ENCODE data around the gene SLN. TPM values are rescaled to one million over a fixed set of nuclear protein-coding genes. Genes with fewer than 3 reads are reported as not detected.

SLN gene
- total RNA-seq, 1 donor from 2014 or later, result not detected

DNA sequence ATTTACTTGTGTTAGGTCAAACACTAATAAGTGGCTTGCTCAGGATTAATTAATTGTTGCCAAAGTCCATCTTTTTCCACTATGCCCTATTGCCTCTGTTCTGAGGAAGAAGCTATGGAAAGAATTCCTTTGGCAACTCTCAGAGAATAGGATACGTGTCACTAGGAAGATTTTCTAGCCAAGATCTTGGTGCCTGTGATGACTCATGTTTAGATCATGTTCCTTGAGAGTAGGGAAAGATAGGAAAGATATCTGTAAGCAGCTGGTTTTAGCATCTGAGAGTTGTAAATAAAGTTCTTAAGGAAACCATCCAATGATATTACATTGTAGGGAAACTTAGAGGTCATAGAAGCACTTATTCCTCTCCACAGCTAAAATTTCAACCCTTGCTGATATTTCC lies 15.7 kb downstream of the SLN start:
- no peak overlapping the region for H3K27ac ChIP-seq

DNA sequence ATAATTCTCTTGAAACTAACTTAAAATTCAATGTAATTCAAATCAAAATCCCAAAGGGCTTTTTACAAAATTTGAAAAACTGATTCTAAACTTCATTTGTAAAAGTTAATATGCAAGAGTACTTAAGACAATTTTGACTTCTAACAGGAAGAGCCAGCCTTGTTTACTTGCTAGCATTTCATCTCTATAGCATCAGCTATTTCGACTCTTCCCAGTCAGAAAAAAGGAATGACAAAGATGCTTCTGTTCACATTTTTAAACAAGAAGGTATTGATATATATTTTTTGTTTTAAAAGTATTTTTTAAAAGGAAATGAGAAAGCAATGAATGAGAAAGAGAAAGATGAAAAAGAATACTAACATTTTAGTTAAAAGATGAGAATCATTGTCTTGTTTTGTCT lies 16.4 kb downstream of the SLN start:
- no peak for DNase-seq (ENCODE audit: extremely low spot score in 2 of 2)
- Histone ChIP-seq H3K4me1 (no peaks in the 10 kb centered on the region), H3K36me3 (no peaks in the 10 kb centered on the region), H3K27ac (no peak overlapping the region), H3K9me3 (no peaks in the 10 kb centered on the region), H3K4me3 (no peak overlapping the region), H3K27me3 (no peaks in the 10 kb centered on the region)
- intact Hi-C loops (cut with DNase I), result no loop called here
- TF ChIP-seq, protein P1, sequence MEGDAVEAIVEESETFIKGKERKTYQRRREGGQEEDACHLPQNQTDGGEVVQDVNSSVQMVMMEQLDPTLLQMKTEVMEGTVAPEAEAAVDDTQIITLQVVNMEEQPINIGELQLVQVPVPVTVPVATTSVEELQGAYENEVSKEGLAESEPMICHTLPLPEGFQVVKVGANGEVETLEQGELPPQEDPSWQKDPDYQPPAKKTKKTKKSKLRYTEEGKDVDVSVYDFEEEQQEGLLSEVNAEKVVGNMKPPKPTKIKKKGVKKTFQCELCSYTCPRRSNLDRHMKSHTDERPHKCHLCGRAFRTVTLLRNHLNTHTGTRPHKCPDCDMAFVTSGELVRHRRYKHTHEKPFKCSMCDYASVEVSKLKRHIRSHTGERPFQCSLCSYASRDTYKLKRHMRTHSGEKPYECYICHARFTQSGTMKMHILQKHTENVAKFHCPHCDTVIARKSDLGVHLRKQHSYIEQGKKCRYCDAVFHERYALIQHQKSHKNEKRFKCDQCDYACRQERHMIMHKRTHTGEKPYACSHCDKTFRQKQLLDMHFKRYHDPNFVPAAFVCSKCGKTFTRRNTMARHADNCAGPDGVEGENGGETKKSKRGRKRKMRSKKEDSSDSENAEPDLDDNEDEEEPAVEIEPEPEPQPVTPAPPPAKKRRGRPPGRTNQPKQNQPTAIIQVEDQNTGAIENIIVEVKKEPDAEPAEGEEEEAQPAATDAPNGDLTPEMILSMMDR (IDR thresholded peaks at IDR 0.05), result no peak
- TF ChIP-seq POLR2AphosphoS5 (IDR thresholded peaks at IDR 0.05; ENCODE audit: insufficient read depth in 1 of 2, low read depth in 1 of 2), result no peak
- no peak for TF ChIP-seq POLR2A (IDR thresholded peaks at IDR 0.05)

More for the DNA sequence above, 15.7 kb downstream of the SLN start:
- intact Hi-C loops (cut with DNase I), result no loop called here
- no peaks in the 10 kb centered on the region for H3K36me3 ChIP-seq
- H3K27me3 ChIP-seq, result no peaks in the 10 kb centered on the region
- no peak for DNase-seq (ENCODE audit: extremely low spot score in 2 of 2)
- TF ChIP-seq, protein P1 (IDR thresholded peaks at IDR 0.05), result no peak
- no peak for TF ChIP-seq POLR2A (IDR thresholded peaks at IDR 0.05)
- no peak for TF ChIP-seq POLR2AphosphoS5 (IDR thresholded peaks at IDR 0.05; ENCODE audit: insufficient read depth in 1 of 2, low read depth in 1 of 2)
- H3K4me3 ChIP-seq, result no peak overlapping the region
- no peaks in the 10 kb centered on the region for H3K4me1 ChIP-seq
- no peaks in the 10 kb centered on the region for H3K9me3 ChIP-seq

DNA sequence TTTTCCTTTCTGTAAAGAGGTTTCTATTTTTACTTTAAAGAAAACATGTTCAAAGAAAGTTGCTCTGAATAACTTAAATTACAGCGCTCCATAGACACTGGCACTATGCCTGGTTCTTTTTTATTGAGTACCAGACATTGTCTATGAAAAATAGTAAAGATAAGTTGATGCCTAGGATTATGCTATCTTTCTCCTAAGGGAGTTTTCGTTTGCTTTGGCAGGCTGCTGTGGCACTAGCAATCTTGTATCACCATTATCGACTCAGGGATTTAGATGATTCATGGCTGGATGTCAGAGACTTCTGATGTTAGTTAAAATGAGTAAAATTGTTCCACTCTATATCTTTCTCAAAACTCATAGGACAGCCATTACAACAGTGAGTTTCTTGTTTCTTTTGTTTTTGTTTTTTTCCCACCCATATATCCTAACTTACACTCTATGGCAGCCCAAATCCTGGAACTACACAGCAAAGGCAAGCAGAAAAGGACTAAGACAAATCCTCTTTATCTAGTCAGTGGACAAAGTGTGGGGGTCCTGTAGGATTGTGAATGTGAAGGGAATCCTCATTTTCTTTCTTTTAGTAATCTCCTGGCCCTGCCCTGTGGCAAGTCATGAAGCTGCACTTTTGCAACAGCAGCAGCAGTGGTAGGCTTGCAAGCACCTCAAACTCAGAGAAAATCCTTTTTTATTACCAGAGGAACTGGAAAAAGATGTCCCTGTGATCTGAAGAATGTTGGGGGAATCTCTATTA lies 20.7 kb downstream of the SLN start:
- H3K4me1 ChIP-seq, result peaks cover 7% of the 10 kb centered on the region
- no peak for DNase-seq (ENCODE audit: extremely low spot score in 2 of 2)
- no peaks in the 10 kb centered on the region for H3K36me3 ChIP-seq
- TF ChIP-seq, protein P1 (IDR thresholded peaks at IDR 0.05), result no peak
- TF ChIP-seq POLR2A (IDR thresholded peaks at IDR 0.05), result no peak
- TF ChIP-seq POLR2AphosphoS5 (IDR thresholded peaks at IDR 0.05; ENCODE audit: insufficient read depth in 1 of 2, low read depth in 1 of 2), result no peak
- no peaks in the 10 kb centered on the region for H3K27me3 ChIP-seq
- no peaks in the 10 kb centered on the region for H3K9me3 ChIP-seq
- no peak overlapping the region for H3K4me3 ChIP-seq
- H3K27ac ChIP-seq, result no peak overlapping the region
- intact Hi-C loops (cut with DNase I), result no loop called here

DNA sequence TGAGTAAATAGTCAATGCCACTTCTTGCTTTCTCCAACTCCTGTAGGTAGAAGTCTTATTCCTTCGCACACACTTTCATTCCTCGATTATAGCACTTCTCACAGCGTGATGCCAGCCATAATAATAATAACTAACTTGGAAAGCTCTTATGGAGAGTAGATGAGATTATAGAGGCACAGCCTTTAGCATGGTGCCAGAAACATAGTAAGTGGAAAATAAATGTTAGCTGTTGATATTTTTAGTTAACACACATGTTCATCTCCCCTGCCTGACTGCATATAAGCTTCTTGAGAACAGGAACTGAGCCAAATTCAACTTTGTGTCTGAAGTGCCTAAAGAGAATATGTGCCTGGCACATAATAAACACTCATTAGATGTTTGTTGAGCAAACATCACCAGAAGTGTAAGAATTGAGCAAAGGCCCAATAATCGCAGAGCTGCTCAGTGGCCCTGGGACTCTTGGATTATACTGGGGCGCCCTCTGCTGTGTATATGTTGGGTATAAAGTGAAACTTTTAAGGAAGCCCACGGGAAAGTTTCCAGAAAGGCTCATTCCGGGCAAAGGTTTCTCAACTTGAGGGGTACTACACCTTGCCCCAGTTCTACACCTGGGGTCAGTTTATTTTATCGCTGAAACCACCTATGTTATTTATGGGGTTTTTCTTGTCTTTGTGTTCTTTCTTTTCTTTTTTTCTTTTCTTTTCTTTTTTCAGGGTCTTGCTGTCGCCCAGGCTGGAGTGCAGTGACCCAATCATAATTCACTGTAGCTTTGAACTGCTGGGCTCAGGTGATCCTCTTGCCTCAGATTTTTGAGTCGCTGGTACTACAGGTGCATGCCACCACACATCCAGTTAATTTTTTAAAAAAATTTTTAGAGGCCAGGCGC lies 22.3 kb downstream of the SLN start:
- no peaks in the 10 kb centered on the region for H3K36me3 ChIP-seq

More for the DNA sequence above, 22.3 kb downstream of the SLN start:
- no peak overlapping the region for H3K27ac ChIP-seq
- no peaks in the 10 kb centered on the region for H3K27me3 ChIP-seq
- TF ChIP-seq, protein P1 (IDR thresholded peaks at IDR 0.05), result peak in 2 of 3 experiments; percentile 37 to 40
- TF ChIP-seq POLR2A (IDR thresholded peaks at IDR 0.05), result no peak
- no peak for DNase-seq (ENCODE audit: extremely low spot score in 2 of 2)
- intact Hi-C loops (cut with DNase I), result loop anchor here (10.0 kb wide), 1 partner anchor 95 kb away; the partner anchor contains the start of gene ELMOD1
- H3K4me1 ChIP-seq, result peaks cover 7% of the 10 kb centered on the region
- H3K9me3 ChIP-seq, result no peaks in the 10 kb centered on the region
- H3K4me3 ChIP-seq, result no peak overlapping the region
